NK-92 (cell line): ENCODE data around the gene DOK5.
"Not testable (repeated sequence)": the region's sequence is repeated elsewhere in the genome, so short reads cannot be mapped to it uniquely, and the experiment has no call there.

Source experiments
- DNase-seq: peaks from one replicate; lab custom pipeline; 2025; ENCODE audit not compliant: unreplicated experiment; lab: John Stamatoyannopoulos, UW

DOK5 gene

DNA sequence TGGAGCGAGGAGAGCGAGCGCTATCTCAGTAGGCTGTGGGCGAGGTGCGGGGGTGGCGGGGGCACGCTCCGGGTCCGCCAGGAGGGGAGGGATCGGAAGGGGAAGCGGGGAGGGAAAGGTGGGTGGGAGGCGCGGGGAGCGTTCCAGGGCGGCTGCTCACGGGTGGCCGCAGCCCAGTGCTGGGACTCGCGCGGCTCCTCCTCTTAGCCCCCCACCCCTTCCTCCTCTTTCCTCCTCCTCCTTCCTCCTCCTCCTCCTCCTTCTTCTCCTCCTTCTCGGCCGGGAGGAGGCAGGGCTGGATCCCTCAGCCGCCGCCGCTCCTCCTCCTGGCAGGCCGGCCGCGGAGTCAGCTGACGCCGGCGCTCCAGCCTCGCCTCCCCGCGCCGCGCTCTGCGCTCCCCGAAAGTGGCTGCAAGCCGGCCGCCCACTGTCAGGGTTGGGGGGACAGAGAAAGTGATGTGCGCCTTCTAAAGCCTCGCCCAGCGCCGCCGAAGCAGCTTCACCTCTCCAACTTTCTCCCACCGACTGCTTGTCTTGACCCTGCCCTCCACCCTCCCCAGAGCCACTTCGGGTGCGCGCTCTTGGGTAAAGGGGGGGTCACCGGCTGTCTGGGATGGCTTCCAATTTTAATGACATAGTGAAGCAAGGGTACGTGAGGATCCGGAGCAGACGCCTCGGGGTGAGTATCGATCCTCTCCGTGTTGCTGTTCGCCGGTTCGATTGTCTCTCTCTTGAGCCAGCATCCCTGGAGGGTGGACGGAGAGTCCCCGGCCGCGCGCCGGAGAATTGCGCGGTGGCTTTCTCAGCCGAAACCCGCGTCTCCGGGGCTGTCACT is at the start of gene DOK5:
DOK5 (plus strand) TSS at position 260 of the 835 bp plus-strand sequence; CDS start at position 614, 354 bp downstream.
- DNase-seq = no peak

DNA sequence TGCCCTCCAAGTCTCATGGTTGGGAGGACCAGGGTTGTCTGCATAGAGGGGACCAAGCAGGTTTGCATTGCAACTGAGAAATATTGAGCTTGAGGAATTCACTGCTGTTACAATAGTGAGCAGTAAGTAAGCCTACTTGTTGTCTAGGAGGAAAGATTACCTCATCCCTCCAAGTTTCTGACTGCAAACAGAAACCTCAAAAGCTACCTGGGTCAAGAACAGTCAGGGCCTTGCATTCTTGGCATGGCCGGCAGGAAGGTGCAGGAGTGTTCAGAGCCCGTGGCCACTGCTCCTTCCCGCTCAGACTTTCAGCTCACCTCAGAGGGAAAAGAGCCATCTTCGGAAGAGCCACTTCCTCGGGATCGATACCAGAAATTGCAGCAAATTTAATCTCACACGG is 46.0 kb upstream of the DOK5 start:
- DNase-seq = no peak

- DNase-seq = no peak
Measured at GRCh38 chr20:54431156-54431944, 44.0 kb upstream of the DOK5 start.

GRCh38 chr20:54432966-54433365 is 42.4 kb upstream of the DOK5 start:
- no peak for DNase-seq

DNA sequence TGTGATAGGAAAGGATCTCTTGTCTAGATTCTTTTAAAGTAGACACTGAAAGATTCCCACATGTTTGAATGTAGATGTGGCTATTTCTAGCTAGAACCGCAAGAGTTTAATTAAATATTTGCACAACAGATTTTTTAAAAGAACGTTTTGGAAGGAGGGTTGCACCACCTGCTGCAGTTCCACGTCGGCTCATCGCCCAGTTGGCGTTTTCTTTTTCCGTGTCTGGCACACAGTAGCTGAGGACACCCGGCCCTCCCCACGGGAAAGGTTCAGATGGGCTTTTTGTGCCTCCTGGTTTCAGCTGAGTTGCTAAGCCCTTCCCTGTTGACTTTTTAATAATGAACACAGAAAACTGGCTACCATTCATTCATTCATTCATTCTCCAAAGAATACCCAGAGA is 41.8 kb upstream of the DOK5 start:
- no peak for DNase-seq

GRCh38 chr20:54434196-54434595 is 41.2 kb upstream of the DOK5 start:
- no peak for DNase-seq

GRCh38 chr20:54435015-54435414 is 40.4 kb upstream of the DOK5 start:
- DNase-seq = no peak

GRCh38 chr20:54436410-54436809 is 39.0 kb upstream of the DOK5 start:
- DNase-seq = not testable (repeated sequence)

- DNase-seq = no peak
Measured at GRCh38 chr20:54438166-54438565, 37.2 kb upstream of the DOK5 start.

DNA sequence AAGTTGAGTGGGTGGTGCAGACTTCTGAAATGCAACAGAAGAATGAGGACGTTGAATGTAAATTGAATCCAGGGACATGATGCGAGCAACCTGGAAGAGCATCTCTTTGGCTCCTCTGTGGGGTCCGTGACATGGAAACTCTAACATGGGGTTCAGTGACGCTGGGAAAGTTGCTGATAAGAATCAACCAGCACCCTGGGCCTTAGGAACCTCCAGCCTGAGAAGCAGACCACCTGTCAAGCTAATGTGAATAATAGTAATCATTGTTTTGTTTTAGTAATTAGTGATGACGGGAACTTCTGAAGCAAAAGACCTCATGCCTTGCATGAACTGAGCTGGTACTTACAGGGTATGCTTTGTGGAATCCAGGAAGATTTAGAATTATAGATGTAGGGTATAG is 25.2 kb upstream of the DOK5 start:
- no peak for DNase-seq

DNA sequence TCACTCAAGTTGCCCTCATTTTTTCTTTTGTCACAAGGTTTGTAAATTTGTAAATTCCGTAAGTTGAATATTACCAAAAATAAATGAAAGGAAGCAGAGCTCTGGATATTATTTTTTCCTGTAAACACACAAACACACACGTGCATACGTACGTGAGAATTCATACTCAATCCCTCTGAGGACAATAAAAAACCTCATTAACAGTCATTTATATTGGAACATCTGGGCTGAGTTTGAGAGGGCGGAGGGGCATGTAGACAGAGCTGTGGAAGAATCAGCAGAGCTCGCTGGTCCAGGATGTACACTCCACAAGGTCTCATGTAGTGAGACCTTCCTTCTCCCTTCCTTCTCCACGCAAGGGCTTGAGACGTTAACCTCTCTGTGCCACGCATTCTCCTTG is 24.2 kb upstream of the DOK5 start:
- no peak for DNase-seq

GRCh38 chr20:54452277-54452676 is 23.1 kb upstream of the DOK5 start:
- DNase-seq = no peak

DNA sequence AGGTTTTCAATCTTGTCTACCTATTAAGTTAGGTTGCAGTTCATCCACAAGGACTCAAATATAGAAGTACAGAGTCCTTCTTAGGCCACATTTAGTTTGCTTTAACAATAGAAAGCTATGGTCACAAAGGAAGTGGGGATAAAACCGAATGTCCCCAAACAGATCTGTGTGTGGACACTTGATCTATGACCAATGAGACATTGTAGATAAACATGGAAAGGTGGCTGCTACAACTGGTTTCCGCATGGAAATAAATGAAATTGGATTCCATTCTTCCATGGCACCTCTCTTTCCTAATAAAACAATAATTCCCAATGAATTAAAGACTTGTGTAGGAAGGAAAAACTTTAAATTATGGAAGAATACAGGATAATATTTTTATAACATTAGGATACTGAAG is 20.4 kb upstream of the DOK5 start:
- no peak for DNase-seq

DNA sequence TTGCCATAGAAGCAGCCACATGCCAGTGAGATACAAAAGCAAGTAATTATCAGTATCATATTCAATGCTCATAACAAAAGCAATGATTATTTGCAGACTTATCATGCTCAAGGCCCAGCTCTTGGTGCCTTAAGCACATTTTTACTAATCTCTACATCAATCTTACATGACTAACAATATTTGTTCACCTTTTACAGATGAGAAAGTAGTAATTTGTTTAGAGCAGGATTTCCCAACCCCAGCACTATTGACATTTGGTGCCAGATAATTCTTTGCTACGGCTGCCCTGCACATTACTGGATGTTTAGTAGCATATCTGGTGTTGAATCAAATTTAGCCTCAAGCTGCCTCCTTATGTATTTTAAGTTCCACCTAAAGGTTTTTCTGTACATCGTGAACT is 19.0 kb upstream of the DOK5 start:
- DNase-seq = no peak

DNA sequence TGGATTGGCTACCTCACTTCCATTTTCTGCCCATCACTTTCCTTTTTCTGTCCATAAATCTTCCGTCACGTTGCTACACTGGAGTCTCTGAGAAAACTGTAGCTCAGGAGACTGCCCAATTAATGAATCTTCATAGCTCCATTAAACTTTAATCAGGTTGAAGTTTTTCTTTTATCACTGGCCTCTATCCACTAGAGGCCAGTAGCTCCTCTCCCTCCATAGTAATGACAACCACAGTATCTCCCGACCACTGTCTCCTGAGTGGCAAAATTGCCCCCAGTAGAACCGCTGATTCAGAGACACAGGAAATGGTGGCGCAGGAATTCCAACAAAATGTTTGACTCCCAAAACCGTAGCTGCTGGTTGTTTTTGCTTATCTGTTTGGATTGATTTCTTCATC is 18.4 kb upstream of the DOK5 start:
- no peak for DNase-seq

DNA sequence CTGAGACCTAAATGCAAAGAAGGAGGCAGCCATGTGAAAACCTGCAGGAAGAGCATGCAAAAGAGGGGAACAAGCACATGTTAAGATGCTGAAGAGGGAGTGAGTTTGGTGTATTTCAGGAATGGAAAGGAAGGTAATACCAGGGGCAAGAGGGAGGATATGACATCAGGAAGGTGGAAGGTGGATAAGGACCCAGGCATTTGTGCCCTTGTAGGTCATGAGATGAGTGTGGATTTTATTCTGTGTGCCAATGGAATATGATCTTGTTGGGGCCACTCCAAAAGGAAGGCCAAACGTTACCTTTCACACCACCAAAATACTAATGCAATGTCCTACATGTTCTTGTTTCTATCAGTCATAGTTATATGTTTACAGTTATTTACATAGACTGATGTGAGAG is 17.2 kb upstream of the DOK5 start:
- DNase-seq = no peak

DNA sequence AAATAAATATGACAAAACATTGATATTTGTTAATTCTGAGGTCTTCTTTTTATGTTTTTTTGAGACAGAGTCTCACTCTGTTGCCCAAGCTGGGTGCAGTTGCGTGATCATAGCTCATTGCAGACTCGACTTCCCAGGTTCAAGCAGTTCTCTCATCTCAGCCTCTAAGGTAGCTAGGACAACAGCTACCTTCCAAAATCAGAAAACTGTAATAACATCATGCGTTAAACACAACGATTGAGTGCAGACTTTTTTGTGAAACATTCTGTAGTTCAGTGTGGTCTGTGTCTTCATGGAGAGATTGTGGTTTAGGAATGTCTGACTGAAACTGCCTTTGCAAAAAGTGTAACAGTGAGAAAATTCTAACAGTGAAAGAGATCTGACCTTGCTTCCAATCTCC is 16.1 kb upstream of the DOK5 start:
- DNase-seq = no peak

DNA sequence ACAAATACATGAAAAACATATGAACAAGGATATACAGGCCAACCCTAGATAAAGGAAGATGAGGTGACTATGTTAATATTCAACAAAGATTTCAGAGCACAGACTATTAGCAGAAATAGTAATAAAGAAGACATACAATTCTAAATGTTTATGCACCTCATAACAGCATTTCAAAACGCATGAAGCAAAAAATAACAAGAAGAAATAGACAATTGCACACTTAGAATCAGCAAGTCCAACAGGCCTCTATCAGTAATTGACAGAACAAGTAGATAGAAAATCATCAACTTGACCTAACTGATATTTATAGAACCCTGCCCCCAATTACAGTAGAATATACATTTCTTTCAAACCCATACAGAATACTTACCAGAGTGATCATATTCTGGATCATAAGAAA is 11.4 kb upstream of the DOK5 start:
- no peak for DNase-seq

- no peak for DNase-seq
Measured at GRCh38 chr20:54466127-54466526, 9.3 kb upstream of the DOK5 start.

- no peak for DNase-seq
Measured at GRCh38 chr20:54467622-54468021, 7.8 kb upstream of the DOK5 start.

DNA sequence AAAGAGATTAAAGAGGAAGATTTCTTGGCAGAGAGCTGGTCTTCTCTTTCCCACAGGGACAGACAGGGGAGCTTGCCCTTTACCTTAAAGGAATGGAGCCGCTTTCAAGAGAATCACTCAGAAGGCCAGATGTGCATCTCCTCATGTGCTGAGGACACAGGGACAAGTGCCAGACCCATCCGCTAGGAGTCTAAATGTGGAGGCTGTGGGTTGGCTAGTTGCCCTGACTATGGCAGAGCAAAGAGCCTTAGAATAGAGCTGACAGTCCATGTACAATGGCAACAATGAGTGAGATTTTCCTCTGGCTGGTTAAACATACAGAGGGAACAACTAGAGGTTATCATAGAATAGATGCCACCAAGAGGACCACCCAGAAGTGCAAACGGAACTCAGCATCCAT is 7.3 kb upstream of the DOK5 start:
- no peak for DNase-seq

DNA sequence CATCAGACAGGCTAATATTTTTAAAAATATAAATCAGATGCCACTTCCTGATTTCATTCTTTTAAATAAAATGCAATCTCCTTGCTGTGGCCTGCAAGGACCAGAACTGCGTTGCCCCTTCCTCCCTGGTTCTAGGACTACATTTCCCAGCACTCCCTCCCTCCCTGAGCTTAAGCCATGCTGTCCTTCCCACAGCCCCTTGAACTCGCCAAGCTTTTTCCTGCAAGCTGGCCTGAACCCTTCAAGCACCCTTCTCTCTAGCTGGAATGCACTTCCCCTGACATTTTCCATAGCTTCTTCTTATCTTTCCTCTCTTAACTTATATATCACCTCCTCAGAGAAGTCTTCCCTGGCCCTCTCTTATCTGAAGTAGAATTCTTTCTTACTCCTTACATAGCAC is 6.1 kb upstream of the DOK5 start:
- no peak for DNase-seq
